GM06990 (cell line): Measurements from ENCODE around the gene NLRP8.
A peak's percentile ranks its signal among the peaks of the same experiment; 100 is the strongest.
"Not testable (repeated sequence)": the region's sequence is repeated elsewhere in the genome, so short reads cannot be mapped to it uniquely, and the experiment has no call there.

Source experiments
- DNase-seq: peaks from one replicate; pipeline ENCODE4 v3.0.0-alpha.2; 2011; ENCODE audit not compliant: insufficient read length; ENCODE audit errors: extremely low read depth
- H3K27me3 ChIP-seq: replicated peaks from 2 replicates; pipeline ENCODE4 v1.6.0; 2011; ENCODE audit warnings: low read length; ENCODE audit not compliant: control insufficient read depth, insufficient read depth
- H3K36me3 ChIP-seq: 2 replicates; pipeline ENCODE4 v1.5.1; 2011; ENCODE audit warnings: low read length; ENCODE audit not compliant: control insufficient read depth, insufficient read depth
- H3K4me3 ChIP-seq: replicated peaks from 2 replicates; pipeline ENCODE4 v1.5.1; 2011; ENCODE audit warnings: low read depth, mild to moderate bottlenecking, control low read depth, low read length
- TF ChIP-seq, protein P1 (sequence below): IDR thresholded peaks from 2 replicates; pipeline ENCODE4 v1.5.1; 2011; ENCODE audit warnings: low read length, control low read depth, mild to moderate bottlenecking, inconsistent platforms; ENCODE audit not compliant: insufficient read depth, poor library complexity, severe bottlenecking

Gene NLRP8

DNA sequence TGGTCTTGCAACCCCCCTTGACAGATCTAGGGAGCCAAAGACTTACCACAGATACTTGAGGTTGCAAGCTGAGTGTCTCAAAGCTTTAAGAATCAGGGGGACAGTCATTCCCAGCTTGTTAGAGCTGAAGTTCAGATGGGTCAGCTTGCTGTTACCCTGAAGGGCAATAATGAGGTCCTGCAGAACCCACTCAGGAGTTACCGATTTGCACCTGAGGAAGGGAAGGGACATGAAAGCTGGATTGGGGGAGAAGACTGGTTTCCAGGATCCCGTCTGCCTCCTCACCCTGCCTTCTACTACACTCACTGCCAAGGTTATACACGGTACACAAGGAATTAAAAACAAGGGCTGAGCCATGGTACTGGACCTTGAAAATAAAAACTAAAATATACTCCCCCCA is 39.9 kb upstream of the NLRP8 start:
- TF ChIP-seq, protein P1, sequence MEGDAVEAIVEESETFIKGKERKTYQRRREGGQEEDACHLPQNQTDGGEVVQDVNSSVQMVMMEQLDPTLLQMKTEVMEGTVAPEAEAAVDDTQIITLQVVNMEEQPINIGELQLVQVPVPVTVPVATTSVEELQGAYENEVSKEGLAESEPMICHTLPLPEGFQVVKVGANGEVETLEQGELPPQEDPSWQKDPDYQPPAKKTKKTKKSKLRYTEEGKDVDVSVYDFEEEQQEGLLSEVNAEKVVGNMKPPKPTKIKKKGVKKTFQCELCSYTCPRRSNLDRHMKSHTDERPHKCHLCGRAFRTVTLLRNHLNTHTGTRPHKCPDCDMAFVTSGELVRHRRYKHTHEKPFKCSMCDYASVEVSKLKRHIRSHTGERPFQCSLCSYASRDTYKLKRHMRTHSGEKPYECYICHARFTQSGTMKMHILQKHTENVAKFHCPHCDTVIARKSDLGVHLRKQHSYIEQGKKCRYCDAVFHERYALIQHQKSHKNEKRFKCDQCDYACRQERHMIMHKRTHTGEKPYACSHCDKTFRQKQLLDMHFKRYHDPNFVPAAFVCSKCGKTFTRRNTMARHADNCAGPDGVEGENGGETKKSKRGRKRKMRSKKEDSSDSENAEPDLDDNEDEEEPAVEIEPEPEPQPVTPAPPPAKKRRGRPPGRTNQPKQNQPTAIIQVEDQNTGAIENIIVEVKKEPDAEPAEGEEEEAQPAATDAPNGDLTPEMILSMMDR = no peak
- no peaks in the 10 kb centered on the region for H3K27me3 ChIP-seq
- no peak overlapping the region for H3K4me3 ChIP-seq
- no peaks in the 10 kb centered on the region for H3K36me3 ChIP-seq
- DNase-seq = no peak

DNA sequence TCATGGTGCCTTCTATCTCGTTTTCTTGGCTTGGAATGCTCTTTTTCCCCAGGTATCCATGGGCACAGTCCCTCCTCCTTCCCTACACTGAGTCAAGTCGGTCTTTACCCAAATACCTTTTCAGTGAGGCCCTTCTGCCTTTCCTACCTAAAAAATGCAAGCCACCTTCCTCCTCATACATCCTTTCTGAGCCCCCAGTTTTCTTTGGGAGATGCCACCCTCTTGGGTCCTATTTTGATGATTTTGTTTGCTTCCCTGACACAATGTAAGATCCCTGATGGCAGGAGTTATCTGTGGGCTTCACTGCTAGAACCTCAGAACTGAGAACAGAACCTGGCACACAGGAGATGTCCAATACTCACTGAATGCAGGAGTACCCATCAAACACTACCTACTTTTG is 37.8 kb upstream of the NLRP8 start:
- Histone ChIP-seq H3K4me3 (no peak overlapping the region), H3K36me3 (no peaks in the 10 kb centered on the region), H3K27me3 (no peaks in the 10 kb centered on the region)
- TF ChIP-seq, protein P1 = no peak
- DNase-seq = no peak

DNA sequence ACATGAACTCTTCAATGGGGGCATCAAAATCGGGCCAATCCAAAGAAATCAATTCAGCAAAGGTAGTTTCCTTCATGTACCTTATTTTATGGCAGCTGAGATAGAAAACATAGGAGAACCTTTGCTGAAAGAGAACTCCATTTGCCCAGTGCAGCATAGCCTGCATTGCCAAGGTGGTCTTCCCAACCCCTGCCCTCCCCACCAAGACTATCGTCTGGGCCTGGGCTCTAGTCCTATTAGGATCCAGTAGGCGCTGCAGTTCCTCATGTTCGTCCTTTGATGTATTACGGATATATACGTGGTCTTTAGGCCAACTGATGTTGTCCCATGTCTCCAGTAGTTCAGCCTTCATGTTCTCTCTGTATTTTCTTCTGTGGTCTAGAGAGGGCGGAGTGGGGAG is 34.7 kb upstream of the NLRP8 start:
- TF ChIP-seq, protein P1 = no peak
- DNase-seq = no peak
- no peaks in the 10 kb centered on the region for H3K36me3 ChIP-seq
- no peak overlapping the region for H3K4me3 ChIP-seq
- H3K27me3 ChIP-seq = no peaks in the 10 kb centered on the region

DNA sequence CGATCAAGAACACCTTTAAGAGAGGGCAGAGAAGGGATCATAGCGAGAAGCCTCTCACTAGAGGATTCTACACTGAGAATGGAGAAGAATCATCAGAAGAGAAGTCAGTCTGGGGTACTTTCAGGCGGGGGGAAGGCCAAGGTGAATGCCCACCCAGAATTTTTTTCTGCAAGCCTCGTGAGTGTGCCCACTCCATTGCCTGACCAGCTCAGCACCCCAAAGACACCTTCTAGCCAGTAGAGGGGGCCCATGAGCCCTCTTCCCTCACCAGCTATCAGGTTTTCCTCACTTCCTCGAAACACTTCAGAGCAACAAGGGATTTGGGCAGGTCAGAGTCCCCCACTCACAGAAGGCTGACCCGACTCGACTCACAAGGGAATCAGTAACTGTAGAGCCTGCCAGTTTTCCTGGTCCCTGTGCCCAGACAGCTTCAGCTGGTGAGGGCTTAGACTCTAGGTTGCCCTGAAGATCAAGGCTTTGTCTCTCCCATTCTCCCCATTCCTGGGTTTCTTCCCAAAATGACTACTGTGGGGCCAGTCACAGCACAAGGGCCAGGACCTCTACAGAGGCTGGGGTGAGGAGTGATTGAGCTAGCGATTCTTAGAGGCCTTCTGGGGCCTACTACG is 33.9 kb upstream of the NLRP8 start:
- TF ChIP-seq, protein P1 = peak; percentile 85
- no peak for DNase-seq
- no peaks in the 10 kb centered on the region for H3K27me3 ChIP-seq
- H3K36me3 ChIP-seq = no peaks in the 10 kb centered on the region
- H3K4me3 ChIP-seq = no peak overlapping the region

DNA sequence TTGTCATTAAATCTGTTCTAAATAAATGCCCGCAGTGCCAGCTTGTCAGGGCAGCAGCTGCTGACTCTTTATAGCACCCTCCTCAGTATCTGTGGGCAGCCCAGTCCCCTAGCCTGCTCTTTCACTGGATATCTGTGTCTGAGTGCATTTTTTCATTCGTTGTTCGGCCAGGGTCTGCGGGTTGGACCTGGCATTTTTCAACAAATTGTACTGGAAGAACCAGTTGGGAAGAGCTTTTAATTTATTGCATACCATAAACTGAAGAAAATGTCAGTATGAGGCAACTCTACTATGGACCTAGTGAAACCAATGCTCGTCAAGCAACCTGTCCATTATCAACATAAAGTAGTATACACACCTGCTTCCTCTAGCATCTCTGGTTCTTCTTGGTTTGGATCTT is 24.1 kb upstream of the NLRP8 start:
- DNase-seq = no peak
- Histone ChIP-seq H3K4me3 (no peak overlapping the region), H3K36me3 (no peaks in the 10 kb centered on the region), H3K27me3 (no peaks in the 10 kb centered on the region)
- TF ChIP-seq, protein P1 = no peak

DNA sequence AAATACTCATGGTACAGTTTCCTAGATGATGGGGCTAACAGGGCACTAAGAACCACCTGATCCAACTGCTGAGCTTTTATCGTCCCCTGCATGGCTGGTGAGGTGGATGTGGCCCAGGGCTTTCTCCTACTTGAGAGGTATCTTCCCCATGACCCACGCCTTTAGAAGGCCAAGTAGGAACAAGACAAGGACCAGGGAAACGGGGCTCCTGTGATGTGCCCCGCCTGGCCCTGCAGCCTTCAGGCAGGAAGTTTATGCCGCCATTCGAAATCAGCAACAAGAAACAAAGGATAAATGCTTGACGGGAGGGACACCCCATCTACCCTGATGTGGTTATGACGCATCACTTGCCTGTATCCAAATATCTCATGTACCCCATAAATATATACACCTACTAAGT is 19.6 kb upstream of the NLRP8 start:
- DNase-seq = no peak
- H3K36me3 ChIP-seq = no peaks in the 10 kb centered on the region
- no peak overlapping the region for H3K4me3 ChIP-seq
- TF ChIP-seq, protein P1 = no peak
- H3K27me3 ChIP-seq = no peaks in the 10 kb centered on the region

- H3K4me3 ChIP-seq, H3K27me3 ChIP-seq, H3K36me3 ChIP-seq, DNase-seq: not testable (repeated sequence)
Observed at GRCh38 chr19:55929258-55929657, 18.4 kb upstream of the NLRP8 start.
